ENCODE results near the gene HOXC10. TPM values are rescaled to one million over a fixed set of nuclear protein-coding genes. Genes with fewer than 3 reads are reported as not detected.

Gene HOXC10
- total and polyA plus RNA-seq, 7 experiments from 2014 or later: not detected

DNA sequence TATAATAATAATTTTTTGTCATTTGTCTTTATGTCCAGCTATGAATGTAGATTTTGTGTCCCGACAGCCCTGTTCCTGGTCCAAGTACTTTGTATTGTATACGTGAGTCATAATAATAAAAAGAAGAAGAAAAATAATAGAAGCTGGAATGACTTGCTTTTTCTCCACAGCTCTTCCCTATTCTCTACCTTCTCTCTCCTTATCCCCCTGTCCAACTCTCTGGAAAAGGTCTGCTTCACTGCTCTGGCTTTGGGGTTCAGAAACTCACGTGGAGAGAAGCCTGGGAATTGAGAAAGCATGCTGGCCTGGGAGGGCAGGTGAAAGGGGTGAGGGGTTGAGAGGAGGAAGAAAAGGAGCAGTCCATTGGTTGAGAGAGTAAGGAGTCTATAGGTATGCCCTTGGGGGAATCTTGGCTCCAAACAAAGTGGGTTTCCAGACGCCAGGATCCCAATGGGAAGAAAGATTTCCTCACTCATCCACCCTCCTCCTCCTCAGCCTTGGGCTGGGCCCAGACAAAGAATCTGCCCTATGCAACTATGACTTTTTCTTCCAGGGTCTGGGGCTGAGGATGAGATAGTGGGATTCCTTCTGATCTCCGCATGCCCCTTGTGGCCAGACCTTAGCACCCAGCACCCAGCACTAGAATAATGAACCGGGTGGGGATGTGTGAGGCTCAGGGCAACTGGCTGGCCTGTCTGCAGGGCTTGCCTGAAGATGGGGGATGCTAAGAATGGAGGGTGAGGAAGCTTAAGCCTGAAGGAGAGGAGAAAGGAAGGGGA is 27.9 kb downstream of the HOXC10 start:
- H3K4me1 Mint-ChIP-seq: peaks cover 15 to 54% (median 30%) of the 10 kb centered on the region in 7 donors
- ChIA-PET CTCF (interaction anchor here (1.1 to 1.3 kb wide), 2 partner anchors 179 to 203 kb away, joined by 3 to 4 read pairs; no protein-coding TSS in a partner anchor), POLR2A (interaction anchor here (0.8 kb wide), 1 partner anchor 211 kb away, joined by 3 read pairs; no protein-coding TSS in a partner anchor)
- Histone ChIP-seq H3K9me3 (ENCODE audit: control insufficient read depth in 2 of 3, low read length in 3 of 3) (no peaks in the 10 kb centered on the region), H3K4me1 (ENCODE audit: control insufficient read depth in 2 of 2, insufficient read depth in 2 of 2, low read length in 2 of 2) (peaks cover 13 to 20% of the 10 kb centered on the region in 2 donors), H3K4me3 (ENCODE audit: low read length) (no peak overlapping the region), H3K27ac (ENCODE audit: low read depth, low read length) (no peak overlapping the region), H3K36me3 (ENCODE audit: control insufficient read depth in 2 of 3, insufficient read depth in 3 of 3, low read length in 3 of 3) (no peaks in the 10 kb centered on the region), H3K27me3 (ENCODE audit: control insufficient read depth in 2 of 2, insufficient read depth in 2 of 2, low read length in 2 of 2) (peaks cover 31 to 69% of the 10 kb centered on the region in 2 donors)
- no peaks in the 10 kb centered on the region for H3K36me3 Mint-ChIP-seq
- peak overlapping the region in 1 of 9 donors; percentile 53 for H3K27ac Mint-ChIP-seq
- intact Hi-C loops (cut with micrococcal nuclease): no loop called here
- peaks cover 82 to 97% (median 88%) of the 10 kb centered on the region in 5 donors for H3K27me3 Mint-ChIP-seq
- no peak for DNase-seq
- no peak for ATAC-seq
- peaks cover 0 to 1% (median 0%) of the 10 kb centered on the region in 11 donors for H3K9me3 Mint-ChIP-seq
- H3K4me3 Mint-ChIP-seq: no peak overlapping the region

DNA sequence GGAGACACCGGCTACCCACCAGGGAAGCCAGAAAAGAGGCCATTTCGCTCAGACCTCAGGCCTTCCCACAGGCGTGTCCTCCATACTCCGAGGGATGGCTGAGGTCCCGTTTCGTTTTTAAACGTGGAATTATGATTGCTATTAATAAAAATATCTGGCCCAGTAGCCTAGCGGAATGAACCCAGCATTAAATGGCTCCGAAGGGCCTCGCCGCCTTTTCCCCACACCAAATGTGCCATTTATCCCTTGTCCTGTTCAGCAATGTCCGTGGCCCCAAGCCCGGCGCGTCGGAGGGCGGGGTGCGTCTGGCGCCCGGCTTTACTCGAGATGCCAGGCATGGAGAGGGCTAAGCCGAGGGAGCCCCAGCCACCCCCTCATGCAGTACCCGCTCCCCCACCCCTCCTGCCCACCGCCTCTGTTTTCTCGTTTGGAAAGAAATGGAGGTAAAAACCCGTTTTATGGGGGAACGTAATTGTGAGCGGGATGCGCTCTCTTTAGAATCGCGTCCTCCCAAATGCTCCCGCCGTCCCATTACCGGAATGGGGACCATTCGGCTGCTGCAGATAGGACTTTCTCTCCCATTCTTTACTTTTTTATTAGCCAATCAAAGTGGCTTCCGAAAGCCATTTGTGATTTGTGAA is 29.6 kb downstream of the HOXC10 start:
- ChIA-PET POLR2A (no interaction called here), CTCF (no interaction called here)
- Histone ChIP-seq H3K27ac (ENCODE audit: low read depth, low read length) (no peak overlapping the region), H3K36me3 (ENCODE audit: control insufficient read depth in 2 of 3, insufficient read depth in 3 of 3, low read length in 3 of 3) (no peaks in the 10 kb centered on the region), H3K4me1 (ENCODE audit: control insufficient read depth in 2 of 2, insufficient read depth in 2 of 2, low read length in 2 of 2) (peaks cover 10 to 23% of the 10 kb centered on the region in 2 donors), H3K4me3 (ENCODE audit: low read length) (no peak overlapping the region), H3K27me3 (ENCODE audit: control insufficient read depth in 2 of 2, insufficient read depth in 2 of 2, low read length in 2 of 2) (peaks cover 28 to 67% of the 10 kb centered on the region in 2 donors), H3K9me3 (ENCODE audit: control insufficient read depth in 2 of 3, low read length in 3 of 3) (no peaks in the 10 kb centered on the region)
- H3K4me3 Mint-ChIP-seq: peak overlapping the region in 7 of 10 donors; percentile 6 to 45 (median 18)
- H3K4me1 Mint-ChIP-seq: peaks cover 15 to 48% (median 30%) of the 10 kb centered on the region in 7 donors
- H3K9me3 Mint-ChIP-seq: peaks cover 0 to 1% (median 0%) of the 10 kb centered on the region in 11 donors
- H3K27ac Mint-ChIP-seq: peak overlapping the region in 3 of 9 donors; percentile 5 to 68 (median 54)
- no peaks in the 10 kb centered on the region for H3K36me3 Mint-ChIP-seq
- DNase-seq (no peak), ATAC-seq (no peak)
- H3K27me3 Mint-ChIP-seq: peaks cover 70 to 92% (median 79%) of the 10 kb centered on the region in 5 donors
- intact Hi-C loops (cut with micrococcal nuclease): no loop called here

DNA sequence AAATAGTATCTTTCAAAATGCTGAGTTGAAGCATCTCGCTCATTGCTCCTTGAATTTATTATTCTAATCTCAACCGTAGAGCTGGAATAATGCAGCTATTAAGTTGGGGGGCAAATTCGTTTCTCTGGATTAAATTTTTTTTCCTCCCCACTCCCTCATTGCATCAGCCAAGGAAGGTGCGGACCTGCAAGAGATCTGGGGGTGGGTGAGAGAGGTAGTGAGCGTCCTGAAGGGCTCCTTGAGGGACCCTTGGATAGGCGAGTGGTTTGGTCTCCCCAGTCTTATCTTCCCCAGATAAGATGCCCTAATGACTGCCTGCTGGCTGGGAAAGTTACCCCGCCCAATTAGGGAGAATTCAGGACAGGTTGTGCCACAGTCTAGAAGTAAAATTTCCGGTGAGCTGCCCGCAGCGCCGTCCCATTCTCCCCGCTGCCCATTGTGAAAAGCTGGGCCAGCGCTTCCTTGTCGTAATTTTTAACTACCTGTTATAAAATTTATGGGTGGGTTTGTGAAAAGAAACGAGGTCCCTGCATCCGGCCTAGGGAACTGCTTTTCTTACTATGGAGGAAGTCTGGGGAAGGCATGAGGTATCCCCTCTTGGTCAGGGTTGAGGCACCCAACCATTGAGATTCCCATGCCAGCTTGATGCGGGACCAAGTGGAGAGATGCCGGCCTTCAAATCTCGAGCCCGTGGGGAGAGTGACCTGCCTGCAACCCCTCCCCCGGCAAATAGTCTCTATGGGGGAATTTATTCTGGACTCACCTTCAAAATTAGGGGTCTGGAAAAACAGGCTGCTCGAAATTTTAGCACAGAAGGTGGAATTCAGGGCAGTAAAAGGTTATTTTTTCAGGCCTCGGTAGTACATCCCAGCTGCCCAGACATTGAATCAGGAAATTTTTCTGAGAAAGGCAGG is 30.3 kb downstream of the HOXC10 start:
- Histone ChIP-seq H3K4me1 (ENCODE audit: control insufficient read depth in 2 of 2, insufficient read depth in 2 of 2, low read length in 2 of 2) (peaks cover 7 to 22% of the 10 kb centered on the region in 2 donors), H3K27ac (ENCODE audit: low read depth, low read length) (no peak overlapping the region), H3K36me3 (ENCODE audit: control insufficient read depth in 2 of 3, insufficient read depth in 3 of 3, low read length in 3 of 3) (no peaks in the 10 kb centered on the region), H3K27me3 (ENCODE audit: control insufficient read depth in 2 of 2, insufficient read depth in 2 of 2, low read length in 2 of 2) (peaks cover 28 to 64% of the 10 kb centered on the region in 2 donors), H3K9me3 (ENCODE audit: control insufficient read depth in 2 of 3, low read length in 3 of 3) (no peaks in the 10 kb centered on the region), H3K4me3 (ENCODE audit: low read length) (no peak overlapping the region)
- DNase-seq: no peak
- CTCF ChIA-PET: interaction anchor here (0.6 kb wide), 1 partner anchor 503 kb away, joined by 3 read pairs; no protein-coding TSS in a partner anchor
- H3K27me3 Mint-ChIP-seq: peaks cover 70 to 92% (median 79%) of the 10 kb centered on the region in 5 donors
- peaks cover 15 to 45% (median 25%) of the 10 kb centered on the region in 7 donors for H3K4me1 Mint-ChIP-seq
- POLR2A ChIA-PET: interaction anchor here (0.6 to 1.4 kb wide), 2 partner anchors 25 to 271 kb away, joined by 3 to 4 read pairs; no protein-coding TSS in a partner anchor
- H3K4me3 Mint-ChIP-seq: peak overlapping the region in 6 of 10 donors; percentile 6 to 45 (median 20)
- intact Hi-C loops (cut with micrococcal nuclease): no loop called here
- no peaks in the 10 kb centered on the region for H3K36me3 Mint-ChIP-seq
- peaks cover 0 to 4% (median 0%) of the 10 kb centered on the region in 11 donors for H3K9me3 Mint-ChIP-seq
- H3K27ac Mint-ChIP-seq: peak overlapping the region in 4 of 9 donors; percentile 5 to 69 (median 61)
- ATAC-seq: no peak

DNA sequence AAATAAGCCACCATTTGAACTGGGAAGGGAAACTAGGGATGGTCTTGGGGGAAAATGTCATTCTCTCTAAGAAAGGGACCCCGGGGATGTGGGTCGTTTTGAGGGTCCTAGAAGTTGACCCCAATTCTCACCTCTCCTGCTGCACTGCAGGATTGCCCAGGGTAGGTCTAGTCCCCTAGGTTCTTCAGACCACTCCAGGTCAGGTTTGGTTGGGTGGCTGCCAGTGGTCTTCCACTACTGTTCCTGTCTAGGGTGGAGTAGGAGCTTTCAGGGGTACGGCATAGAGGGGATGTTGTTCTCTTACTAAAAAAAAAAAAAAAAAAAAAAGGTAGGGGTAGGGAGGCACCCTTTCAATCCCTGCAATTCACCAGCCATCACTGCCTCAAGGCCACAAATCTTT is 31.1 kb downstream of the HOXC10 start:
- no peak for ATAC-seq
- peaks cover 0 to 4% (median 0%) of the 10 kb centered on the region in 11 donors for H3K9me3 Mint-ChIP-seq
- no peaks in the 10 kb centered on the region for H3K9me3 ChIP-seq (ENCODE audit: control insufficient read depth in 2 of 3, low read length in 3 of 3)
- H3K4me3 Mint-ChIP-seq: peak overlapping the region in 2 of 10 donors; percentile 19 to 23
- H3K4me1 Mint-ChIP-seq: peaks cover 12 to 39% (median 23%) of the 10 kb centered on the region in 7 donors
- peaks cover 21 to 60% of the 10 kb centered on the region in 2 donors for H3K27me3 ChIP-seq (ENCODE audit: control insufficient read depth in 2 of 2, insufficient read depth in 2 of 2, low read length in 2 of 2)
- intact Hi-C loops (cut with micrococcal nuclease): loop anchor here in 1 of 2 donors (2.0 kb wide), 1 partner anchor 13 kb away; no protein-coding TSS in a partner anchor
- H3K27me3 Mint-ChIP-seq: peaks cover 69 to 92% (median 80%) of the 10 kb centered on the region in 5 donors
- H3K36me3 ChIP-seq (ENCODE audit: control insufficient read depth in 2 of 3, insufficient read depth in 3 of 3, low read length in 3 of 3): no peaks in the 10 kb centered on the region
- CTCF ChIA-PET: interaction anchor here (0.6 kb wide), 1 partner anchor 502 kb away, joined by 3 read pairs; no protein-coding TSS in a partner anchor
- no peaks in the 10 kb centered on the region for H3K36me3 Mint-ChIP-seq
- no peak overlapping the region for H3K4me3 ChIP-seq (ENCODE audit: low read length)
- no peak overlapping the region for H3K27ac ChIP-seq (ENCODE audit: low read depth, low read length)
- H3K4me1 ChIP-seq (ENCODE audit: control insufficient read depth in 2 of 2, insufficient read depth in 2 of 2, low read length in 2 of 2): peaks cover 7 to 18% of the 10 kb centered on the region in 2 donors
- POLR2A ChIA-PET: interaction anchor here (0.7 to 1.4 kb wide), 2 partner anchors 25 to 172 kb away, joined by 3 to 4 read pairs; no protein-coding TSS in a partner anchor
- no peak for DNase-seq
- no peak overlapping the region for H3K27ac Mint-ChIP-seq

DNA sequence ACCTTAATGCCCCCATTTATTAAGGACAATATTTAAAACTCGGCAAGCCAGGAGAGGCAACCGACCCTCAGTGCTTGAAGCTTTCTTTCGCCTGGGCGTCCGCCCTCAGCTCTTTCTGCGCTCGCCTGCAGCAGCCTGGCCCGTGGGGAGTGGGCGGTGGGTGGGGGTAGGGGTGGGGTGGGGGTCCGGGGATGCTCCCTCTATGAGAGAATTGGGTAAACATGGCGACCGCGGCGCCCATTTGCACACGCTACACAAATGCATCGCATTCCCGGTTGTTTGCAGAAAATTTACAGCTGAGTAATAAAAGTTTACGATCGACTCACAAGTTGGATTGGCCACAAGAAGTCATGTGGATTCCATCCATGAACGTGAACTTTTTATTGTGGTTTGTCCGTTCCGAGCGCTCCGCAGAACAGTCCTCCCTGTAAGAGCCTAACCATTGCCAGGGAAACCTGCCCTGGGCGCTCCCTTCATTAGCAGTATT is 31.6 kb downstream of the HOXC10 start:
- ChIA-PET CTCF (interaction anchor here (0.8 to 1.8 kb wide), 4 partner anchors 10 to 184 kb away, joined by 3 to 8 read pairs (median 4); partner anchors contain the start of gene HOXC5), POLR2A (interaction anchor here (0.7 to 1.4 kb wide), 3 partner anchors 9 to 171 kb away, joined by 3 to 6 read pairs (median 4); no protein-coding TSS in a partner anchor)
- H3K36me3 ChIP-seq (ENCODE audit: control insufficient read depth in 2 of 3, insufficient read depth in 3 of 3, low read length in 3 of 3): no peaks in the 10 kb centered on the region
- H3K9me3 ChIP-seq (ENCODE audit: control insufficient read depth in 2 of 3, low read length in 3 of 3): no peaks in the 10 kb centered on the region
- DNase-seq (no peak), ATAC-seq (no peak)
- H3K36me3 Mint-ChIP-seq: no peaks in the 10 kb centered on the region
- intact Hi-C loops (cut with micrococcal nuclease): loop anchor here in 1 of 2 donors (2.0 kb wide), 1 partner anchor 14 kb away; no protein-coding TSS in a partner anchor
- peaks cover 7 to 15% of the 10 kb centered on the region in 2 donors for H3K4me1 ChIP-seq (ENCODE audit: control insufficient read depth in 2 of 2, insufficient read depth in 2 of 2, low read length in 2 of 2)
- H3K4me3 Mint-ChIP-seq: peak overlapping the region in 2 of 10 donors; percentile 23 to 53
- H3K4me1 Mint-ChIP-seq: peaks cover 8 to 35% (median 18%) of the 10 kb centered on the region in 7 donors
- peaks cover 69 to 92% (median 80%) of the 10 kb centered on the region in 5 donors for H3K27me3 Mint-ChIP-seq
- no peak overlapping the region for H3K27ac Mint-ChIP-seq
- no peak overlapping the region for H3K27ac ChIP-seq (ENCODE audit: low read depth, low read length)
- peaks cover 16 to 56% of the 10 kb centered on the region in 2 donors for H3K27me3 ChIP-seq (ENCODE audit: control insufficient read depth in 2 of 2, insufficient read depth in 2 of 2, low read length in 2 of 2)
- H3K9me3 Mint-ChIP-seq: peaks cover 0 to 4% (median 0%) of the 10 kb centered on the region in 11 donors
- H3K4me3 ChIP-seq (ENCODE audit: low read length): no peak overlapping the region
